K562 (cell line): ENCODE data around the gene GLP1R. TPM values are rescaled to one million over a fixed set of nuclear protein-coding genes. Genes with fewer than 3 reads are reported as not detected.

ENCODE experiments used
- BCOR ChIP-seq: fragments of 450-650 bp; IDR thresholded peaks from 2 replicates; pipeline ENCODE4 v1.6.1; 2016
- CHD1 ChIP-seq: fragments of 200-600 bp; sonication (generic); IDR thresholded peaks from one replicate; pipeline ENCODE4 v1.6.1; 2012; ENCODE audit warnings: mild to moderate bottlenecking, moderate library complexity, low read length, inconsistent platforms
- ETV6 ChIP-seq, 3 experiments: fragments of 150-350 bp in 1 of 3; sonication (generic) in 1 of 3; formaldehyde crosslinking in 1 of 3; IDR thresholded peaks; 2 replicates each; pipeline versions ENCODE4 v1.6.1 to v1.8.0; 2014 to 2022; ENCODE audit warnings: borderline replicate concordance in 2 of 3, low read depth in 2 of 3, antibody characterized with exemption in 1 of 3, low read length in 1 of 3, mild to moderate bottlenecking in 1 of 3, missing genetic modification reagents in 1 of 3
- HDGF ChIP-seq: fragments of 450-650 bp; IDR thresholded peaks from 2 replicates; pipeline ENCODE4 v1.6.1; 2016
- MAZ ChIP-seq, 2 experiments: fragments of 450-650 bp in 1 of 2; sonication (generic) in 1 of 2; formaldehyde crosslinking; IDR thresholded peaks in 1 of 2; conservative IDR thresholded peaks in 1 of 2; 2 replicates each; pipeline versions ENCODE4 v1.4.0 to v1.5.0; 2020; ENCODE audit warnings: mild to moderate bottlenecking in 1 of 2, missing genetic modification reagents in 1 of 2
- SMARCA5 ChIP-seq: fragments of 450-650 bp; IDR thresholded peaks from 2 replicates; pipeline ENCODE4 v1.6.1; 2016
- ZNF232 ChIP-seq: sonication (generic); formaldehyde crosslinking; IDR thresholded peaks from 2 replicates; pipeline ENCODE4 v1.8.0; 2022; ENCODE audit warnings: mild to moderate bottlenecking, missing genetic modification reagents
- ZNF57 ChIP-seq: fragments of 450-650 bp; formaldehyde crosslinking; IDR thresholded peaks from 2 replicates; pipeline ENCODE4 v1.4.0; 2020; ENCODE audit warnings: mild to moderate bottlenecking, moderate library complexity
- polyA plus RNA-seq, 8 experiments: library from polyadenylated mRNA; depleted of rRNA in 4 of 8; stranded (reverse) in 5 of 8; unstranded in 3 of 8; fragments of >200 nt; fragmentation: Nextera tagmentation in 2 of 8; fragmentation: Illumina TruSeq in 1 of 8; extraction: Ambion mirVana in 2 of 8; extraction: Trizol in 1 of 8; gene quantifications; 2 replicates each; pipeline versions ENCODE4 v1.2.1 to v1.2.3, GENCODE V29; 2011 to 2014; ENCODE audit warnings: inconsistent platforms in 1 of 8, missing spikeins in 1 of 8
- total RNA-seq, 7 experiments: library from RNA; depleted of rRNA in 6 of 7; stranded (reverse); fragments of >200 nt in 6 of 7; fragmentation: Illumina TruSeq in 2 of 7; extraction: Trizol in 2 of 7; gene quantifications; 2 replicates each; pipeline versions ENCODE4 v1.2.1 to v1.2.3, GENCODE V29; 2011 to 2021; ENCODE audit warnings: low replicate concordance in 1 of 7
- TF ChIP-seq, protein P1 (sequence below): fragments of 200-800 bp; sonication (Bioruptor generic); IDR thresholded peaks from 2 replicates; pipeline ENCODE4 v1.6.1; 2017; ENCODE audit warnings: missing genetic modification characterization, missing compliant biosample characterization
- TF ChIP-seq, protein P2 (sequence below): sonication (generic); formaldehyde crosslinking; IDR thresholded peaks from 2 replicates; pipeline ENCODE4 v1.8.1; 2022; ENCODE audit warnings: missing genetic modification reagents
- TF ChIP-seq, protein P3 (sequence below): fragments of 450-650 bp; formaldehyde crosslinking; IDR thresholded peaks from 2 replicates; pipeline ENCODE4 v1.4.0; 2020; ENCODE audit warnings: mild to moderate bottlenecking, moderate library complexity
- TF ChIP-seq, protein P4 (sequence below): fragments of 450-650 bp; formaldehyde crosslinking; IDR thresholded peaks from 2 replicates; pipeline ENCODE4 v1.4.0; 2022; ENCODE audit warnings: missing genetic modification characterization
- TF ChIP-seq, protein P5 (sequence below): fragments of 450-650 bp; formaldehyde crosslinking; IDR thresholded peaks from 2 replicates; pipeline ENCODE4 v1.4.0; 2022; ENCODE audit warnings: missing genetic modification characterization
- TF ChIP-seq, protein P6 (sequence below), 3 experiments: fragments of 200-800 bp in 1 of 3; fragments of 250-450 bp in 1 of 3; fragments of 450-650 bp in 1 of 3; sonication (Bioruptor Pico) in 1 of 3; sonication (Bioruptor generic) in 1 of 3; formaldehyde crosslinking in 1 of 3; IDR thresholded peaks; 2 replicates each; pipeline versions ENCODE4 v1.6.1 to v1.8.0; 2016 to 2022; ENCODE audit warnings: mild to moderate bottlenecking in 2 of 3, missing genetic modification characterization in 2 of 3, missing compliant biosample characterization in 1 of 3, moderate library complexity in 1 of 3

Gene GLP1R
- total and polyA plus RNA-seq, 9 of the 15 experiments (the other 6 are each of a cell fraction or from before 2014, with no cell fraction given): not detected

DNA sequence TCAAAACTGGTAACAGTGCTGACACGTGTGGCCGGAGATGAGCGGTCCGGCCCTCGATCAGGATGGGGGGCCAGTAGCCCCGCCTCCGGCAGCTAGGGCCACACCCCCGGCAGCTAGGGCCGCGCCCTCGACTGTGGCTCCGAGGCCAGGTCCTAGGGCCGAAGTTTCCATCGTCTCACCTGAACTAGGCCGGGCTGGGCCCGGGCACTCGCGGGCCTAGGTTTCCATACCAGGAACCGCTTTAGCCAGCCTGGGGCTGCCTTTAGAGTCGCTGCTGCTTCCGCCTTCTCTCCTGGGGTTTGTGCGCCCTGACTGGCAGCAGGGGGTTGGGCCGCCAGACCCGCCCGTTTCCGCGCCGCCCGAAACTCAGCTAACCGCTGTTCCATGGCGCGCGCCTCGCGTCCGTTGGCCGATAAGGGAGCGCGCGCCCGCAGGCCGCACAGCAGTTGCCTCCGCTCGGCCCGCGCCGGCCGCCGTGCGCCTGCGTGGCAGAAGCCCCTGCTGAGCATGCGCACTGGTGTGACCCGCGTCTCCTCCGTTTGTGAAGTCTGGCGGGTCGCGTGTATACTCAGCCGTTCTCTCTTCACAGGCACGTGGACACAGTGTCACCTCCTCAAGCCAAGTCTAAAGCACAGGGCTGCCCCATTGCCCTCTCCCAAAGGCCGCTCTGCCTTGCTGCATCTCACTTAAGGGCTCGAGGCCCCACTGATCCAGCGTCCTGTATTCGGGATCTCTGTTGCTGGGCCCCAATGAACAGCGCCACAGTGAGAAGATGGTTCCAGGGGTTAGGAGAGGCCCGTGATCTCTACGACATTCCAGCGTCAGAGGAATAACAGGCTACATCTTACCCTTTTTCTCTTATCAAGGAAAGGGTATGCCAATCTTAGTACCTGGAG lies 66.4 kb downstream of the GLP1R start, which contains the start of gene SAYSD1 (continued):
- TF ChIP-seq, protein P1, sequence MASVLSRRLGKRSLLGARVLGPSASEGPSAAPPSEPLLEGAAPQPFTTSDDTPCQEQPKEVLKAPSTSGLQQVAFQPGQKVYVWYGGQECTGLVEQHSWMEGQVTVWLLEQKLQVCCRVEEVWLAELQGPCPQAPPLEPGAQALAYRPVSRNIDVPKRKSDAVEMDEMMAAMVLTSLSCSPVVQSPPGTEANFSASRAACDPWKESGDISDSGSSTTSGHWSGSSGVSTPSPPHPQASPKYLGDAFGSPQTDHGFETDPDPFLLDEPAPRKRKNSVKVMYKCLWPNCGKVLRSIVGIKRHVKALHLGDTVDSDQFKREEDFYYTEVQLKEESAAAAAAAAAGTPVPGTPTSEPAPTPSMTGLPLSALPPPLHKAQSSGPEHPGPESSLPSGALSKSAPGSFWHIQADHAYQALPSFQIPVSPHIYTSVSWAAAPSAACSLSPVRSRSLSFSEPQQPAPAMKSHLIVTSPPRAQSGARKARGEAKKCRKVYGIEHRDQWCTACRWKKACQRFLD (CRISPR knock-in tag): peak; percentile 77; the same call in 1 of the 2 replicates
- no peak for TF ChIP-seq SMARCA5
- TF ChIP-seq, protein P2, sequence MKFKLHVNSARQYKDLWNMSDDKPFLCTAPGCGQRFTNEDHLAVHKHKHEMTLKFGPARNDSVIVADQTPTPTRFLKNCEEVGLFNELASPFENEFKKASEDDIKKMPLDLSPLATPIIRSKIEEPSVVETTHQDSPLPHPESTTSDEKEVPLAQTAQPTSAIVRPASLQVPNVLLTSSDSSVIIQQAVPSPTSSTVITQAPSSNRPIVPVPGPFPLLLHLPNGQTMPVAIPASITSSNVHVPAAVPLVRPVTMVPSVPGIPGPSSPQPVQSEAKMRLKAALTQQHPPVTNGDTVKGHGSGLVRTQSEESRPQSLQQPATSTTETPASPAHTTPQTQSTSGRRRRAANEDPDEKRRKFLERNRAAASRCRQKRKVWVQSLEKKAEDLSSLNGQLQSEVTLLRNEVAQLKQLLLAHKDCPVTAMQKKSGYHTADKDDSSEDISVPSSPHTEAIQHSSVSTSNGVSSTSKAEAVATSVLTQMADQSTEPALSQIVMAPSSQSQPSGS (CRISPR knock-in tag): no peak
- TF ChIP-seq, protein P3, sequence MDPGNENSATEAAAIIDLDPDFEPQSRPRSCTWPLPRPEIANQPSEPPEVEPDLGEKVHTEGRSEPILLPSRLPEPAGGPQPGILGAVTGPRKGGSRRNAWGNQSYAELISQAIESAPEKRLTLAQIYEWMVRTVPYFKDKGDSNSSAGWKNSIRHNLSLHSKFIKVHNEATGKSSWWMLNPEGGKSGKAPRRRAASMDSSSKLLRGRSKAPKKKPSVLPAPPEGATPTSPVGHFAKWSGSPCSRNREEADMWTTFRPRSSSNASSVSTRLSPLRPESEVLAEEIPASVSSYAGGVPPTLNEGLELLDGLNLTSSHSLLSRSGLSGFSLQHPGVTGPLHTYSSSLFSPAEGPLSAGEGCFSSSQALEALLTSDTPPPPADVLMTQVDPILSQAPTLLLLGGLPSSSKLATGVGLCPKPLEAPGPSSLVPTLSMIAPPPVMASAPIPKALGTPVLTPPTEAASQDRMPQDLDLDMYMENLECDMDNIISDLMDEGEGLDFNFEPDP: no peak
- TF ChIP-seq ETV6 (IDR thresholded peaks at IDR 0.05; ENCODE audit: borderline replicate concordance in 1 of 2, low read depth in 2 of 2, low read length in 1 of 2): no peak
- peak; percentile 85; the same call in 1 of the 2 replicates for TF ChIP-seq ETV6 (CRISPR knock-in tag; IDR thresholded peaks at IDR 0.05; ENCODE audit: borderline replicate concordance)
- TF ChIP-seq ZNF57: 0 out of 2 replicates have a peak, but pooled peaks have one; percentile 59
- TF ChIP-seq, protein P4, sequence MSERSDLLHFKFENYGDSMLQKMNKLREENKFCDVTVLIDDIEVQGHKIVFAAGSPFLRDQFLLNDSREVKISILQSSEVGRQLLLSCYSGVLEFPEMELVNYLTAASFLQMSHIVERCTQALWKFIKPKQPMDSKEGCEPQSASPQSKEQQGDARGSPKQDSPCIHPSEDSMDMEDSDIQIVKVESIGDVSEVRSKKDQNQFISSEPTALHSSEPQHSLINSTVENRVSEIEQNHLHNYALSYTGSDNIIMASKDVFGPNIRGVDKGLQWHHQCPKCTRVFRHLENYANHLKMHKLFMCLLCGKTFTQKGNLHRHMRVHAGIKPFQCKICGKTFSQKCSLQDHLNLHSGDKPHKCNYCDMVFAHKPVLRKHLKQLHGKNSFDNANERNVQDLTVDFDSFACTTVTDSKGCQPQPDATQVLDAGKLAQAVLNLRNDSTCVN: no peak
- 0 out of 2 replicates have a peak, but pooled peaks have one; percentile 55 for TF ChIP-seq ZNF232 (CRISPR knock-in tag)
- no peak for TF ChIP-seq CHD1
- peak in 1 of 2 experiments; percentile 91 for TF ChIP-seq MAZ (CRISPR knock-in tag; conservative IDR thresholded peaks at IDR 0.05 in 1 of 2, IDR thresholded peaks at IDR 0.05 in 1 of 2)
- TF ChIP-seq, protein P5, sequence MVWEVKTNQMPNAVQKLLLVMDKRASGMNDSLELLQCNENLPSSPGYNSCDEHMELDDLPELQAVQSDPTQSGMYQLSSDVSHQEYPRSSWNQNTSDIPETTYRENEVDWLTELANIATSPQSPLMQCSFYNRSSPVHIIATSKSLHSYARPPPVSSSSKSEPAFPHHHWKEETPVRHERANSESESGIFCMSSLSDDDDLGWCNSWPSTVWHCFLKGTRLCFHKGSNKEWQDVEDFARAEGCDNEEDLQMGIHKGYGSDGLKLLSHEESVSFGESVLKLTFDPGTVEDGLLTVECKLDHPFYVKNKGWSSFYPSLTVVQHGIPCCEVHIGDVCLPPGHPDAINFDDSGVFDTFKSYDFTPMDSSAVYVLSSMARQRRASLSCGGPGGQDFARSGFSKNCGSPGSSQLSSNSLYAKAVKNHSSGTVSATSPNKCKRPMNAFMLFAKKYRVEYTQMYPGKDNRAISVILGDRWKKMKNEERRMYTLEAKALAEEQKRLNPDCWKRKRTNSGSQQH: no peak
- no peak; the same call in none of the 2 replicates for TF ChIP-seq BCOR
- TF ChIP-seq, protein P6, sequence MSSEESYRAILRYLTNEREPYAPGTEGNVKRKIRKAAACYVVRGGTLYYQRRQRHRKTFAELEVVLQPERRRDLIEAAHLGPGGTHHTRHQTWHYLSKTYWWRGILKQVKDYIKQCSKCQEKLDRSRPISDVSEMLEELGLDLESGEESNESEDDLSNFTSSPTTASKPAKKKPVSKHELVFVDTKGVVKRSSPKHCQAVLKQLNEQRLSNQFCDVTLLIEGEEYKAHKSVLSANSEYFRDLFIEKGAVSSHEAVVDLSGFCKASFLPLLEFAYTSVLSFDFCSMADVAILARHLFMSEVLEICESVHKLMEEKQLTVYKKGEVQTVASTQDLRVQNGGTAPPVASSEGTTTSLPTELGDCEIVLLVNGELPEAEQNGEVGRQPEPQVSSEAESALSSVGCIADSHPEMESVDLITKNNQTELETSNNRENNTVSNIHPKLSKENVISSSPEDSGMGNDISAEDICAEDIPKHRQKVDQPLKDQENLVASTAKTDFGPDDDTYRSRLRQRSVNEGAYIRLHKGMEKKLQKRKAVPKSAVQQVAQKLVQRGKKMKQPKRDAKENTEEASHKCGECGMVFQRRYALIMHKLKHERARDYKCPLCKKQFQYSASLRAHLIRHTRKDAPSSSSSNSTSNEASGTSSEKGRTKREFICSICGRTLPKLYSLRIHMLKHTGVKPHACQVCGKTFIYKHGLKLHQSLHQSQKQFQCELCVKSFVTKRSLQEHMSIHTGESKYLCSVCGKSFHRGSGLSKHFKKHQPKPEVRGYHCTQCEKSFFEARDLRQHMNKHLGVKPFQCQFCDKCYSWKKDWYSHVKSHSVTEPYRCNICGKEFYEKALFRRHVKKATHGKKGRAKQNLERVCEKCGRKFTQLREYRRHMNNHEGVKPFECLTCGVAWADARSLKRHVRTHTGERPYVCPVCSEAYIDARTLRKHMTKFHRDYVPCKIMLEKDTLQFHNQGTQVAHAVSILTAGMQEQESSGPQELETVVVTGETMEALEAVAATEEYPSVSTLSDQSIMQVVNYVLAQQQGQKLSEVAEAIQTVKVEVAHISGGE (CRISPR knock-in tag; IDR thresholded peaks at IDR 0.05): peak in 1 of 3 experiments; percentile 84; a peak in 2 of 6 replicates
- peak; percentile 69; the same call in 1 of the 2 replicates for TF ChIP-seq HDGF
